Heart left ventricle (tissue), 13 donors: ENCODE measurements around the gene PHACTR1.

Experiments used
- POLR2A ChIP-seq, 2 donors: fragments of 450-650 bp; IDR thresholded peaks; one replicate each; pipeline ENCODE4 v1.6.1; 2017; ENCODE audit warnings: antibody characterized with exemption in 2 of 2, mild to moderate bottlenecking in 2 of 2, moderate library complexity in 2 of 2
- TF ChIP-seq, protein P1 (sequence below), 12 donors: fragments of 200-600 bp; sonication (generic) in 4 of 12; IDR thresholded peaks; one replicate each; pipeline versions ENCODE4 v1.5.0 to v1.8.0; 2018 to 2022; ENCODE audit warnings: antibody characterized with exemption in 12 of 12, mild to moderate bottlenecking in 5 of 12
- donor health status: ischemic (EF 13 %, LVEDD 7.1; RV severe dilation, severe dysfunction).
- donor health status: DM: no; HTN: yes; CAD: no.
- donor health status: DM: no; HTN: no; CAD: no.
- donor health status: ischemic (EF 25% LVEDD 6.9; RV normal size, moderate dysfunction).
- donor health status: ischemic (EF 25% LVEDD 5.7; RV mildly dilated, moderate dysfunction).
- donor health status: ischemic (EF 35%, LVEDD 5.7; RV mildly dilated, moderate dysfunction).
- donor health status: nonischemic (EF 11% LVEDD 7.7; RV severe dilation, severe dysfunction).
- donor health status: DM: yes; HTN: yes; CAD: no.
- donor health status: PGD.
- donor health status: ischemic (EF 29% LVEDD 5.4; RV normal size, mild dysfunction).
- donor health status: nonischemic (EF 23%, LVEDD 6.1; RV moderate dilation, normal function).

DNA sequence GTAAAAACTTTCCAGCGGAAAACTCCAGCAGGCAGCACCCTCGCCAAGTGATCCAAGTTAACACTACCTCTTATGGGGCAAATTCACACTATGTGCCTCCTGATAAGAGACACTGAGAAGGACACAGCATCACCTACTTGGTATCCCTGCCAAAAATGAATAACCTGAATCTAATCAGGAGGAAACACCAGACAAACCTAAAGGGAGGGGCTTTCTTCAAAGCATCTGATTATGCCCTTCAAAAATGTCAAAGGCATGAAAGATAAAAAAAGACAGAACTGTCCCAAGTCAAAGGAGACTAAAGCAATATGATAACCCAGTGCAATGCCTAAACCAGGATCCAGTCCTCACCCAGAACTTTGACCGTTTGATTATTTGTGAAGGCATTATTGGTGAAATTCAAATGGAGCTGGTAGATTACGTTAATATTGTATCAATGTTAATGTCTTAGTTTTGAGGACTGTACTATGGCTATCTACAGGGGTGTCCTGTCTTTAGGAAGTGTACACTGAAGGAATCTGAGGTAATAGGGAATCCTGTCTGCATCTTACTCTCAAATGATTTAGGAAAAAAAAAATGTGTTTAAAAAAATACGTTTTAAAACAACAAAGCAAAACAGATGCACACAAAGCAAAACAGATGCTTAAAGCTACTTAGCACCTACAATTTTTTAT lies 603.5 kb downstream of the PHACTR1 start:
- TF ChIP-seq POLR2A (IDR thresholded peaks at IDR 0.05) = no peak
- TF ChIP-seq, protein P1, sequence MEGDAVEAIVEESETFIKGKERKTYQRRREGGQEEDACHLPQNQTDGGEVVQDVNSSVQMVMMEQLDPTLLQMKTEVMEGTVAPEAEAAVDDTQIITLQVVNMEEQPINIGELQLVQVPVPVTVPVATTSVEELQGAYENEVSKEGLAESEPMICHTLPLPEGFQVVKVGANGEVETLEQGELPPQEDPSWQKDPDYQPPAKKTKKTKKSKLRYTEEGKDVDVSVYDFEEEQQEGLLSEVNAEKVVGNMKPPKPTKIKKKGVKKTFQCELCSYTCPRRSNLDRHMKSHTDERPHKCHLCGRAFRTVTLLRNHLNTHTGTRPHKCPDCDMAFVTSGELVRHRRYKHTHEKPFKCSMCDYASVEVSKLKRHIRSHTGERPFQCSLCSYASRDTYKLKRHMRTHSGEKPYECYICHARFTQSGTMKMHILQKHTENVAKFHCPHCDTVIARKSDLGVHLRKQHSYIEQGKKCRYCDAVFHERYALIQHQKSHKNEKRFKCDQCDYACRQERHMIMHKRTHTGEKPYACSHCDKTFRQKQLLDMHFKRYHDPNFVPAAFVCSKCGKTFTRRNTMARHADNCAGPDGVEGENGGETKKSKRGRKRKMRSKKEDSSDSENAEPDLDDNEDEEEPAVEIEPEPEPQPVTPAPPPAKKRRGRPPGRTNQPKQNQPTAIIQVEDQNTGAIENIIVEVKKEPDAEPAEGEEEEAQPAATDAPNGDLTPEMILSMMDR (IDR thresholded peaks at IDR 0.05) = no peak
